Central memory CD4-positive, alpha-beta T cell (primary cell): ENCODE measurements around the gene PAK1.

Experiments
- DNase-seq: peaks from one replicate; pipeline ENCODE4 v3.0.0; 2022

PAK1 gene

GRCh38 chr11:77472991-77473800, 698 bp downstream of the PAK1 start:
- peak; percentile 55 for DNase-seq

GRCh38 chr11:77471558-77472193, 2.2 kb downstream of the PAK1 start:
- no peak for DNase-seq

- DNase-seq = no peak
Observed at GRCh38 chr11:77470971-77471370, 2.9 kb downstream of the PAK1 start.

- no peak for DNase-seq
Observed at GRCh38 chr11:77470504-77470903, 3.4 kb downstream of the PAK1 start.

- no peak for DNase-seq
Observed at GRCh38 chr11:77468527-77468926, 5.4 kb downstream of the PAK1 start.

- no peak for DNase-seq
Observed at GRCh38 chr11:77467993-77468392, 5.9 kb downstream of the PAK1 start.

GRCh38 chr11:77467233-77467632, 6.7 kb downstream of the PAK1 start:
- no peak for DNase-seq

GRCh38 chr11:77457340-77457739, 16.6 kb downstream of the PAK1 start:
- DNase-seq = no peak

GRCh38 chr11:77455740-77456139, 18.2 kb downstream of the PAK1 start:
- no peak for DNase-seq

GRCh38 chr11:77454867-77455655, 18.8 kb downstream of the PAK1 start:
- DNase-seq = no peak

- DNase-seq = no peak
Observed at GRCh38 chr11:77450227-77450626, 23.7 kb downstream of the PAK1 start.

- no peak for DNase-seq
Observed at GRCh38 chr11:77449784-77450183, 24.1 kb downstream of the PAK1 start.

- no peak for DNase-seq
Observed at GRCh38 chr11:77449060-77449521, 24.8 kb downstream of the PAK1 start.

- no peak for DNase-seq
Observed at GRCh38 chr11:77448269-77448668, 25.6 kb downstream of the PAK1 start.

- DNase-seq = no peak
Observed at GRCh38 chr11:77446911-77447629, 26.8 kb downstream of the PAK1 start.

GRCh38 chr11:77444261-77444660, 29.6 kb downstream of the PAK1 start:
- DNase-seq = no peak

- DNase-seq = no peak
Observed at GRCh38 chr11:77442394-77443053, 31.4 kb downstream of the PAK1 start.

GRCh38 chr11:77441426-77441825, 32.5 kb downstream of the PAK1 start:
- no peak for DNase-seq

- DNase-seq = no peak
Observed at GRCh38 chr11:77440678-77441077, 33.2 kb downstream of the PAK1 start.

- no peak for DNase-seq
Observed at GRCh38 chr11:77438487-77438886, 35.4 kb downstream of the PAK1 start.

- DNase-seq = no peak
Observed at GRCh38 chr11:77436969-77437368, 36.9 kb downstream of the PAK1 start.

- DNase-seq = no peak
Observed at GRCh38 chr11:77436506-77436905, 37.4 kb downstream of the PAK1 start.
